GM12874 (cell line): ENCODE measurements around the gene PAQR3.

Experiments
- TF ChIP-seq, protein P1 (sequence below): IDR thresholded peaks from 2 replicates; pipeline ENCODE4 v1.5.1; 2011; ENCODE audit warnings: low read depth, mild to moderate bottlenecking, control low read depth, low read length, moderate library complexity; ENCODE audit not compliant: insufficient read depth

PAQR3 gene

DNA sequence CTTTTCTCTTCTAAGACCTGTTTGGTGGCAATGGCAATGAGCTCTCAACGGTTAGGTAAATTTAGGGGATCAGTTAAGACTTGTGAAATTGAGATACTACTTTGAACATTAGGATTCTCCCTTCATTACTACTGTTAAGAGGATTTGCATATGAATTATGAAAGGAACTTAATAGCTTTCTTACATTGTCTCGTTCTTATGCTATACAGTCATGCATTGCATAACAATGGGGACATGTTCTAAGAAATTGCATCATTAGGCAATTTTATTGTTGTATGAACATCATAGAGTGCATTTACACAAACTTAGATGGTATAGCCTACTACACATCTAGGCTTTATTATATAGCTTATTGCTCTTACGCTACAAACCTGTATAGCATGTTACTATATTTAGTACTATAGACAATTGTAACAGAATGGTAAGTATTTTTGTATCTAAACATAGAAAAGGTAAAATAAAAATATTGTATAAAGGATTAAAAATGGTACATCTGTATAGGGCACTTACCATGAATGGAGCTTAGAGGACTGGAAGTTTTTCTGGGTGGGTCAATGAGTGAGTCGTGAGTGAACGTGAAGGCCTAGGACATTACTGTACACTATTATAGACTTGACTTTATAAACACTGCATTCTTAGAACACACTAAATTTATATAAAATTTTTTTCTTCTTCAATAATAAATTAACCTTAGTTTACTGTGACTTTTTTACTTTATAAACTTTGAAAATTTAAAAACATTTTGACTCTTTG is 62.5 kb downstream of the PAQR3 start:
- TF ChIP-seq, protein P1, sequence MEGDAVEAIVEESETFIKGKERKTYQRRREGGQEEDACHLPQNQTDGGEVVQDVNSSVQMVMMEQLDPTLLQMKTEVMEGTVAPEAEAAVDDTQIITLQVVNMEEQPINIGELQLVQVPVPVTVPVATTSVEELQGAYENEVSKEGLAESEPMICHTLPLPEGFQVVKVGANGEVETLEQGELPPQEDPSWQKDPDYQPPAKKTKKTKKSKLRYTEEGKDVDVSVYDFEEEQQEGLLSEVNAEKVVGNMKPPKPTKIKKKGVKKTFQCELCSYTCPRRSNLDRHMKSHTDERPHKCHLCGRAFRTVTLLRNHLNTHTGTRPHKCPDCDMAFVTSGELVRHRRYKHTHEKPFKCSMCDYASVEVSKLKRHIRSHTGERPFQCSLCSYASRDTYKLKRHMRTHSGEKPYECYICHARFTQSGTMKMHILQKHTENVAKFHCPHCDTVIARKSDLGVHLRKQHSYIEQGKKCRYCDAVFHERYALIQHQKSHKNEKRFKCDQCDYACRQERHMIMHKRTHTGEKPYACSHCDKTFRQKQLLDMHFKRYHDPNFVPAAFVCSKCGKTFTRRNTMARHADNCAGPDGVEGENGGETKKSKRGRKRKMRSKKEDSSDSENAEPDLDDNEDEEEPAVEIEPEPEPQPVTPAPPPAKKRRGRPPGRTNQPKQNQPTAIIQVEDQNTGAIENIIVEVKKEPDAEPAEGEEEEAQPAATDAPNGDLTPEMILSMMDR, result no peak

DNA sequence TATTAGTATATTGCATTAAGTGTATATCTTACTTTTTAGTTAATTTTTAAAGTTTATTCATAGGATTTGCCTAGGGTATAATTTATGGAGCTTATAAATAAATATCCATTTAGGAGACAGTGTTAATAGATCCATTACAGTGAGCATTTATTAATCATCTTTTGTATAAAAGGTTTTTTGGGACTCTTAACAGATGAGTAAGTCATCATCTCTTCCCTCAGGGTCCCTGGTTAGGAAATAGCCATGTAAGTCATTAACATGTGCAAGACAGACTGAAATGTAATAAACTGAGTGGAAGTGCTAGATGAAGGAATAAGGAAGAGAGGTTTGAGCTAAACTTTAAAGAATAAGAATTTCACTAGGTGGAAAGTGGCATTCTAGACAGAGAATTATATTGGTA is 69.2 kb downstream of the PAQR3 start:
- TF ChIP-seq, protein P1, result no peak

GRCh38 chr4:78865451-78865850 is 73.8 kb downstream of the PAQR3 start:
- TF ChIP-seq, protein P1, result no peak

- TF ChIP-seq, protein P1, result peak; percentile 33; the same call in 1 of the 2 replicates
Measured at GRCh38 chr4:78864405-78865024, 74.7 kb downstream of the PAQR3 start.

- TF ChIP-seq, protein P1, result no peak
Measured at GRCh38 chr4:78863991-78864390, 75.2 kb downstream of the PAQR3 start.

- TF ChIP-seq, protein P1, result no peak
Measured at GRCh38 chr4:78863254-78863869, 75.9 kb downstream of the PAQR3 start.

DNA sequence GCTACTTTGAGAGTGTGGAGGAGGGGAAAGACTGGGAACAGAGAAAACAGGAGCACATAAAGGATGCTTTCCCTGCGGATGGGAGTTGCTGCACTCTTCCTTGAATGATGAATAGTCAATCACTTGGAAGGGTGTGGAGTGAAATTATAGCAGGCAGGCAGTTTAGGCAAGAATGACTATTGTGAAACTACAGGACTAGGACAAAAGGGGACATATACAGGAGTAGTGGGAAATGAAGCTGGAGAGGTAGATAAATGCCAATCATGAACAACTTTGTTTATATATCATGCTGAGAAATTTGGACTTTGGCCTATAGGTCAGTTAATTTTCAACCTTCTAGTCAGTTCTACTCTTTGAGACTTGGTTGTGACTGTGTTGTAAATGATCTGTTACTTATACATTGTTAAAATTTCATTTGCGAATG is 76.9 kb downstream of the PAQR3 start:
- TF ChIP-seq, protein P1, result no peak
